HFF-Myc (cell line): ENCODE data around the gene USP35.
"Not testable (repeated sequence)": the region's sequence is repeated elsewhere in the genome, so short reads cannot be mapped to it uniquely, and the experiment has no call there.

ENCODE experiments used
- DNase-seq: peaks from one replicate; pipeline ENCODE4 v3.0.0-alpha.2; 2011; ENCODE audit warnings: low read depth; ENCODE audit errors: extremely low read depth
- H3K4me3 ChIP-seq: replicated peaks from 2 replicates; pipeline ENCODE4 v1.5.1; 2011; ENCODE audit warnings: low read depth, mild to moderate bottlenecking, control low read depth, low read length
- CTCF ChIP-seq: IDR thresholded peaks from 2 replicates; pipeline ENCODE4 v1.5.1; 2012; ENCODE audit warnings: mild to moderate bottlenecking, low read depth, low read length, control low read depth; ENCODE audit errors: missing control alignments

Gene USP35

GRCh38 chr11:78231962-78232501, 43.3 kb downstream of the USP35 start:
- DNase-seq = no peak
- H3K4me3 ChIP-seq = no peak overlapping the region
- no peak for TF ChIP-seq CTCF

- not testable (repeated sequence) for DNase-seq, H3K4me3 ChIP-seq
These were observed 44.3 kb downstream of the USP35 start for GRCh38 chr11:78233046-78233445.

GRCh38 chr11:78234006-78234405, 45.3 kb downstream of the USP35 start:
- H3K4me3 ChIP-seq = no peak overlapping the region

GRCh38 chr11:78237293-78238046, 48.8 kb downstream of the USP35 start:
- DNase-seq = no peak
- no peak overlapping the region for H3K4me3 ChIP-seq
- no peak for TF ChIP-seq CTCF

More at GRCh38 chr11:78234006-78234405, 45.3 kb downstream of the USP35 start:
- no peak for TF ChIP-seq CTCF
- no peak for DNase-seq

- no peak overlapping the region for H3K4me3 ChIP-seq
- no peak for TF ChIP-seq CTCF
- no peak for DNase-seq
These were observed 51.1 kb downstream of the USP35 start for GRCh38 chr11:78239781-78240180.

- TF ChIP-seq CTCF = no peak
- DNase-seq = no peak
- no peak overlapping the region for H3K4me3 ChIP-seq
These were observed 52.8 kb downstream of the USP35 start for GRCh38 chr11:78241475-78241874.

GRCh38 chr11:78244080-78244479, 55.4 kb downstream of the USP35 start:
- no peak for DNase-seq
- H3K4me3 ChIP-seq = no peak overlapping the region
- TF ChIP-seq CTCF = no peak
